ENCODE results near the gene TMEM33.
"Not testable (repeated sequence)": the region's sequence is repeated elsewhere in the genome, so short reads cannot be mapped to it uniquely, and the experiment has no call there.

TMEM33 gene, protein sequence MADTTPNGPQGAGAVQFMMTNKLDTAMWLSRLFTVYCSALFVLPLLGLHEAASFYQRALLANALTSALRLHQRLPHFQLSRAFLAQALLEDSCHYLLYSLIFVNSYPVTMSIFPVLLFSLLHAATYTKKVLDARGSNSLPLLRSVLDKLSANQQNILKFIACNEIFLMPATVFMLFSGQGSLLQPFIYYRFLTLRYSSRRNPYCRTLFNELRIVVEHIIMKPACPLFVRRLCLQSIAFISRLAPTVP

DNA sequence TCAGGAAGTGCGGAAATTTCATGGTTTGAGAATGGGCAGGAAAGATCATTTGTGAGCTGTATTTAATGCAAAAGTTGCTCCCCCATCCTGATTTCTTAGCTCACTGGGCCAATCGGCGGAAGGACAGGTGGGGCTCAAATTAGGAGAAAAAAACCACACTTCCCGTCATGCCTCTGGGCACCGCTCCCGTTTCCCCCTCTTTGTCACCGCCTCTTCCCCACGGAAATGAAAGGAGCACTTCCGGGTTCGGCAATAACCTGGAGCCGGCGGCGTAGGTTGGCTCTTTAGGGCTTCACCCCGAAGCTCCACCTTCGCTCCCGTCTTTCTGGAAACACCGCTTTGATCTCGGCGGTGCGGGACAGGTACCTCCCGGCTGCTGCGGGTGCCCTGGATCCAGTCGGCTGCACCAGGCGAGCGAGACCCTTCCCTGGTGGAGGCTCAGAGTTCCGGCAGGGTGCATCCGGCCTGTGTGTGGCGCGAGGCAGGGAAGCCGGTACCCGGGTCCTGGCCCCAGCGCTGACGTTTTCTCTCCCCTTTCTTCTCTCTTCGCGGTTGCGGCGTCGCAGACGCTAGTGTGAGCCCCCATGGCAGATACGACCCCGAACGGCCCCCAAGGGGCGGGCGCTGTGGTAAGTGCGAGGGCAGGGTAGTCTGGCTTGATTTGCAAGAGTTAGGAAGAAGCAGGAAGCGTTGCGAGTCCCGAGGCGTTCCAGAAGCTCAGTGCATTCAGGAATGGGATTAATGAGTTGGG, at the start of gene TMEM33:
TMEM33 (plus strand) TSS at position 529 of the 751 bp plus-strand sequence; CDS start at position 585, 56 bp downstream.
- peak; percentile 92 for DNase-seq (ENCODE audit: low spot score)

DNA sequence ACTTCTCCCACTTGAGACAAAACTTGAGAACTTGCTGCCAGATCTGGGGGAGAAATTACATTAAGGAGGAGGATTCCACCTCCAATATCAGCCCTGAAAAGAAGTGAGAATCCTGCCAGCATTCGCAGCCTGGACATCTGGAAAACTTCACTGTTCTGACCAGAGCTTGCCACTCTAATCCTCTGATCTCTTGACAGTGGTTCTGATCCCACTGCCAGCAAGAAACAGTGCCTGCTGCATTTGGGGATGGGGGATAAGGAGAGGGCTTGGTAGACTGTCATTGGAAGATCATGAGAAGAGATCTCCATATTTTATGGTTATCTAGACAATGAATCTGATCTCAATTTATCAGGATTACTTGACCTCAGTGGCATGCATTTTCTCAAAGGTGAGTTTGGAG, 49.8 kb upstream of the TMEM33 start:
- DNase-seq (ENCODE audit: low spot score): no peak

DNA sequence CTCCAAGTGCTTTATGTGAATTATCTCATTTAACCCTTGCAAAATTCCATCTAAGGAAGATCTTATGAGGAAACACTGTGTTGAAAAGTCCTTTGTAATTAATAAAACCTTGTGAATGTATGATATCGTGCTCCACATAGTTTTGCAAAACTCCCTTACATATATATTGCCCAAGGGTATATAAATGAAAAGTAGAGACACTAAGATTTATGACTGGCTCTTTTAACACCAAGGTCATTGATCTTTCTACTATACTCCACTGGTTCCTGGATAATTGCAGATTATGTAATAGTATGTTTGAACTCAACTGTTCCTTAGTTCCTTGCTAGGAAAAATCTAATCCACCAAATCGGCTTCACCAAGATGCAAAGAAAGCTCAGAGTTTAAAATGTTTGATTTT, 48.0 kb upstream of the TMEM33 start:
- DNase-seq (ENCODE audit: low spot score): no peak

DNA sequence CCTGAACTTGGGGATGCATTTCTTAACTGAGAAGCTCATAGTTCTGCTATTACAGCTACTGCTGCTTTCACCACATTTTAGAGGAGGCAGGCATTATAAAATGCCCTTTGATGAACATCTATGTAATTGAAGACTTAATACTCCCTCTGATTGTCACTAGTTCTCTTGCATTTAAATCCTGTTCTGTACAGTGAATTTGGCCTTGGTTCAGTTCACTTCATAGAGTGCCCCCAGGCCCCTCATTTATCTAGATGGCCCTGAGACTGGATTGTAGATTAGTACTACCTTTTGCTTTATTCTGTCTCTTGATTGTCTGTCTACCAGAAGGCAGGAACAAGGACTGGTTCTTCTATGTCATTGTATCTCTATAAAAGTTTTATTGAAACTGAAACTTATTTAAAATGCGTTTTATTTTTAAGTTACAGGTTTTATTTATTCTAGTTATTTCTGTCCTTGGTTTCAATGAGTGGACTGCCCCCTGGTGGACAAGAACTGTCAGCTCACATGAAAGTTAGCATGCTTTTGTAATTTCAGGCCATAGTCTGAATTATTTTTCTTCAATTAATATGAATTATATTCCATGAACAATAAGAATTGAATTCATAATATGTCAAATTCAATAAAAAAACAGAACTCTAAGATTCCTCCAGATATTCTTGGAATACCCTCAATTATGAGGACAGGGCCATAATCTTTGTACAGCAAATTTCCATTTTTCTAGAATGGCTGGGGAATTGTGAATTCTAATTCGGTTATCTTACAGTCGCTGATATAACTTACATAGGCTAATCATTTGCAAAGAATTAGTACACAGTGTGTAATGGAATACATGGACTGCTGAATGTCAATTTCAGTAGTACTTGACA, 47.2 kb upstream of the TMEM33 start:
- DNase-seq (ENCODE audit: low spot score): peak; percentile 55

DNA sequence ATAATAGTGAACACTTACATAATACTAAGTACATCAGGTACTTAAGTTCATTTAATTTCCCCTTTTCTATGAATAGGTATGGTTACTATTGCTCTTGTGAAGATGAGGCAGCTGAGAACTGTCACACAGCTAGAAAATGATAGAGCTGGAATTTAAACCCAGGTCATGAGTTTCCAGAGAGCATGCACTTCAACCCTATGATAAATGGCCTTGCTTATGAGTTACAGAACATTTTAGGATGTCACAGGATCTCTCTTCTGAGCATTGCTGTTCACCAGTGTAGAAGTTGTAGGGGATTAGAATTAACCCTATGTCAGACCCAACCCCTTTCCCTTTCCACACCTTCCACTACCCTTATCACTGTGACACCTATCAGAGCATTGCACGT, 46.5 kb upstream of the TMEM33 start:
- no peak for DNase-seq (ENCODE audit: low spot score)

DNA sequence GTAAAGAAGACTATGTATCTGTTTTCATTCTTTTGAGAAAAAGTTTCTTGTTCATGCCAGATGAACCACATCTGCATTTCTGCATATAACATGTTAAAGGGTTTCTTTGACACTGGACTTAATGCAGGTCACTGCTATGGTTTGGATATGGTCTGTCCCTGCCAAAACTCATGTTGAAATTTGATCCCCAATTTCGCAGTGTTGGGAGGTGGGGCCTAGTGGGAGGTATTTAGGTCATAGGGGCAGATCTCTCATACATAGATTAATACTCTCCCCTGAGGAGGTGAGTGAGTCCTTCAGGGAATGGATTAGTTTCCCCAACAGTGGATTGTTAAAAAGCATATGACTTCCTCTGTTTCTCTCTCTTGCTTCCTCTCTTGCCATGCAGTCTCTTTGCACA, 45.9 kb upstream of the TMEM33 start:
- DNase-seq (ENCODE audit: low spot score): no peak

DNA sequence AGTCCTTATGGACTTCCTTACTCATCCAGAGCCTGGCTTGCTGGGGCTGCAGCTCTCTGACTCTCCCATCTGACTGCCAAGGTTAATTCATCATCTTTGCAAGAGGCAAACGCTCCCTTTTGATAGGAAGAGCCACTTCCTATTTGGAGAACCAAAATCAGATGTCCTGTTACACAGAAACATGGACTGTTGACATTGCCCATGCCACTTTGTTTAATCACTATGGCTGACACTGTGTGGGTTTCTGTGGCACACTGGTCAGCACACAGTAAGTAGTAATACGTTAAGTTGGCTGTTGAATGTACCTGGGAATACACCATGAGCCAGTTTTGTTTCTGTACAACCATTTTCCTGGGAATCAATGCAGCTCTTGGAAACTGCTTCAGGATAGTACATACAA, 45.1 kb upstream of the TMEM33 start:
- DNase-seq (ENCODE audit: low spot score): no peak

DNA sequence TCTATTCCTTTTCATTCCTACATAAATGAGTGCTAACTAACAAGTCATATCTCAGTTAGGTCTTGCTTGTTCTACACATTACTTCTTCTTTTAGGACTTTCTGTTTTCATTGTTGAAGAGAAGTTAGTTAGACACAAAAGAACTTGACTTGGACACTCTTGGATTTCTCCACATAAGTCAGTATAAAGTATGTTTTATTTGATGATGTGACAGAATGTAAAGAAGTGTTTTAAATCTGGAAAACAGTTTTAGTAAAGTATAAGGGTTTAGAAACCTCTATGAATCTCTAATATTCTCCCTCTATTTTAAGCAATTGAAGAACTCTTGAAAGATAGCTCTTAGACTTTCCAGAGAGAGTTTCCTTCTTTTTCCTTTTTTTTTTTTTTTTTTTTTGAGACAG, 38.6 kb upstream of the TMEM33 start:
- DNase-seq (ENCODE audit: low spot score): no peak

DNA sequence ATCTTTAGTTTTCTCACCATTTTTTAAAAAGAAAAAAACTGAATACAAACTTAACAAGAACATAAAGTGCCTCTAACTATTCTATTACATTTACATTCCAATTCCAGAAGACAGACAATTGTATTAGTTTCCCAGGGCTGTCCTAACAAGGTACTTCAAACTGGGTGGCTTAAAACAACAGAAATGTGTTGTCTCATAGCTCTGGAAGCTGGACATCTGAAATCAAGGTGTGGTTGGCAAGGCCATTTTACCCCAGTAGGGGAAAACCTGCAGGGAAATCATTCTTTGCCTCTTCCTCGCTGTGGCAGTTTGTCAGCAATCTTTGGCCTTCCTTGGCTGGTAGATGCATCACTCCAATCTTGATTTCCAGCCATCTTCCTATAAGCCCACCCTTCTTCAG, 37.5 kb upstream of the TMEM33 start:
- no peak for DNase-seq (ENCODE audit: low spot score)

DNA sequence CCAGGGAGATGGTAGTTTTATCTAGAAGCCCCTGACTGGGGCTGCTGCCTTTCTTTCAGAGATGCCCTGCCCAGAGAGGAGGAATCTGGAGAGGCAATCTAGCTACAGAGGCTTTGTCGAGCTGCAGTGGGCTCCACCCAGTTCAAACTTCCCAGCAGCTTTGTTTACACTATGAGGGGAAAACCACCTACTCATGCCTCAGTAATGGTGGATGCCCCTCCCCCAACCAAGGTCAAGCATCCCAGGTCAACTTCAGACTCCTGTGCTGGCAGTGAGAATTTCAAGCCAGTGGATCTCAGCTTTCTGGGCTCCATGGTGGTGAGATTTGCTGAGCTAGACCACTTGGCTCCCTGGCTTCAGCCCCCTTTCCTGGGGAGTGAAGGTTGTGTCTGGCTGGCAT, 26.1 kb upstream of the TMEM33 start:
- DNase-seq (ENCODE audit: low spot score): peak; percentile 36

DNA sequence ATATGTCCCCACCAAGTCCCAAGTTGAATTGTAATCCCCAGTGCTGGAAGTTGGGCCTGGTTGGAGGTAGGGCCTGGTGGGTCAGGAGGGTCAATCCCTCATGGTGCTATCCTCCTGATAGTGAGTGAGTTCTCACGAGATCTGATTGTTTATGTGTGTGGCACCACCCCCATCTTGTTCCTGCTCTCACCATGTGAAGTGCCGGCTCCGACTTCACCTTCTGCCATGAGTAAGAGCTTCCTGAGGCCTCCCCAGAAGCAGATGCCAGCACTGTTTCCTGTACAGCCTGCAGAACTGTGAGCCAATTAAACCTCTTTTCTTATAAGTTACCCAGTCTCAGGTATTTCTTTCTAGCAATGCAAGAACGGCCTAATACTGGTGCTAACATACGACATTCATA, 22.7 kb upstream of the TMEM33 start:
- DNase-seq (ENCODE audit: low spot score): no peak

DNA sequence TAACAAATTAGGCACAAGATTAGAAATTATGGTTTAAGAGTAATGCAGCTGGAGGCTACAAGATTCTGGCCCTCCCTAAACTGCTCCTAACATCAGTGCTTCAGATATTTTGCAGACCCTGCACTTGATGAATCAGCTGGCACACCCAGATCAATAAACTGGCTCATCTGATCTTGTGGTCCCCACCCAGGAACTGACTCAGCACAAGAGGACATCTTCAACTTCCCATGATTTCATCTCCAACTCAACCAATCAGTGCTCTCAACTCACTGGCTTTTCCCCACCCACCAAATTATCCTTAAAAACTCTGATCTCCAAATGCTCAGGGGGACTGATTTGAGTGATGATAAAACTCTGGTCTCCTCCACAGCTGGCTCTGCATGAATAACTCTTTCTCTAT, 21.7 kb upstream of the TMEM33 start:
- DNase-seq (ENCODE audit: low spot score): peak; percentile 16

DNA sequence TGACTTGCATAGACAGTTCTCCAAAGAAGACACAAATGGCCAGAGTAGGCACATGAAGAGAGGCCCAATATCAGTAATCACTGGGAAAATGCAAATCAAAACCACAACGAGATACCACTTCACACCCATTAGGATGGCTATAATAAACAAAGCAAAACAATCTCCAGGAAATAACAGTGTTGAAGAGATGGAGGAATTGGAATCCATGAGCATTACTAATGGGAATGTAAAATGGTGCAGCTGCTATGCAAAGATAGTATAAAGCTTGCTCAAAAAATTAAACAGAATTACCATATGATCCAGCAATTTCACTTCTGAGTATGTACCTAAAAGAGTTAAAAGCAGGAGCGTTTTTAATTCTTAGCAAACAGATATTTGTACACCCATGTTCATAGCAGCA, 17.0 kb upstream of the TMEM33 start:
- no peak for DNase-seq (ENCODE audit: low spot score)

DNA sequence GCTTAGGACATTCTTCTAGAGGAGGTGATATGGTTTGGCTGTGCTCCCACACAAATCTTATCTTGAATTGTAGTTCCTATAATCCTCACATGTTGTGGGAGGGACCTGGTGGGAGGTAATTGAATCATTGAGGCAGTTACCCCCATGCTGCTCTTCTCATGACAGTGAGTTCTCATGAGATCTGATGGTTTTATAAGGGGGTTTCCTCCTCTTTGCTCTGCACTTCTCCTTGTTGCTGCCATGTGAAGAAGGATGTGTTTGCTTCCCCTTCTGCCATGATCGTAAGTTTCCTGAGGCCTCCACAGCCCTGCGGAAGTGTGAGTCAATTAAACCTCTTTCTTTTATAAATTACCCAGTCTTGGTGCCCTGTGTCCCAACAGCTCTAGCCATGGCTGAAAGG, 14.8 kb upstream of the TMEM33 start:
- not testable (repeated sequence) for DNase-seq (ENCODE audit: low spot score)

DNA sequence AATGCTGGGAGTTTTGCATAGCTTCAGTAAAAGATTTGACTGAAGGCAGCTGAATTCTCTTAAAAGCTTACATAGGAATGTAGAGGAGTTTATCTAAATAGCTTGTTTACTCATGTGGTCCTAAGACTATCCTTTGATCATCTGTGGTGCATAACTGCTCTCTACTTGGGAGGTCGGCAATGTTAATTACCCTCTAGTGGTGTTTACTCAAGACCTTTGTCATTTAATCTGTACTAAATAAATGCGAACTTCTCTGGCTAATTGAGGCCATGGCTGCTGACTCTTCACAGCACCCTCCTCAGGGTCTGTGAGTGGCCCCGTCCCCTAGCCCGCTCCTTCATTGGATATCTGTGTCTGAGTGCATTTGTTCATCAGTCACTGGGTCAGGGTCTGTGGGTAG, 13.8 kb upstream of the TMEM33 start:
- DNase-seq (ENCODE audit: low spot score): no peak

DNA sequence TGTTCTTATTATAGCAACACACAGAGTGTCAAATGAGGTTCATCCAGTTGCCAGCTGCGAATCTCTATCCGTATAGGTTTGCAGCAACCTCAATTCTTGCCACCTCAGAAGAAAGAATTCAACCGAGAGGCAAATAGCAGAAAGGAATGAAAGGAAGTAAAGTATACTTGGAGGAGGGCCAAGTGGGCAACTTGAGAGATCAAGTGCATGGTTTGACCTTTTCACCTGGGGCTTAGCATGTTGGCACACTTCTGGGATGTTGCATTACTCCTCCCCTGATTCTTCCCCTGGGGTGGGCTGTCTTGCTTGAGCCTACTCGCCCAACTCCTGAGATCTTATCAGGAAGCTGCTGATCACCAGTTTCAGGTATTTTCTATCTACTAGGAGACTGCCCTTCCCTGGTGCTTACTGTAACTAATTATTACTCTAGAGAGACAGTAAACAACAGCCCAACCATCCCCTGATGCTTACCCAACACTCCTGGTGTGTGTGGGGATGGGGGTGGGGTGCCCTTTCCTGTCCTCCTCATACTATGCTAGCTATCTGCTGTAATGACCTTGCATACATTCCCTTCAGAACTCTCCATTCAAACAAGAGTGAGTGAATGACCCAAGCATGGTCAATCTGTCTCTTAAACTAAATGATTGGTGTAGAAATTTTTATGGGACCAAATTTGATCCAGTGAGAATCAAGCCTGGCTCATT, 7.3 kb upstream of the TMEM33 start:
- no peak for DNase-seq (ENCODE audit: low spot score)

DNA sequence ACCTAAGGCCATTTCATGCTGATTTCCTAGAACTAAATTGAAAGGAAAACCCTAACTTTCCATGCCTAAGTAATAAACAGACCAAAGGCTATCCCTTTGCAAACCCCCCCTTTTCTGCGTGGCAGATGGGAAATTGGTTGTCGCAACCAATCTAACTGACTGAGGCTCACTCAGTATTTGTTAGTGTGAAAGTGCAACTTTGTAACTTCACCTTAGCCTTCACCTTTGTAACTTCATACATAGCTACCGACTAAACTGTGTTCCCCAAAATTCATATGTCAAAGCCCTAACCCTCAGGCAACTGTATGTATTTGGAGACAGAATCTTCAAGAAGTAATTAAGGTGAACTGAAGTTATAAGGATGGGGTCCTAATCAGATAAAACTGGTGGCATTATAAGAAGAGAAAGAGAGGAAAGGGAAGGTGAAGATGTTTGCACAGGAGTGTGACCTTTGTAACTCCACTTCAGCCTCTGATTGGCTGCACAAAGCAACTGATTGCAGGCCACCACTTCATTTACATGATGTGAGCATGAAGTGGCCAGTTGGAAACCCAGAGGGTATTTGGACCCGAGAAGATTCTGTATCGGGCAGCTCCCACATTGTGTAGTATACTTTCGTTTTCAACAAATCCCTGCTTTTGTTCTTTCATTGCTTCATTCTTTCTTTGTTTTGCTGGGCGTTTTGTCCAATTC, 4.9 kb upstream of the TMEM33 start:
- no peak for DNase-seq (ENCODE audit: low spot score)

DNA sequence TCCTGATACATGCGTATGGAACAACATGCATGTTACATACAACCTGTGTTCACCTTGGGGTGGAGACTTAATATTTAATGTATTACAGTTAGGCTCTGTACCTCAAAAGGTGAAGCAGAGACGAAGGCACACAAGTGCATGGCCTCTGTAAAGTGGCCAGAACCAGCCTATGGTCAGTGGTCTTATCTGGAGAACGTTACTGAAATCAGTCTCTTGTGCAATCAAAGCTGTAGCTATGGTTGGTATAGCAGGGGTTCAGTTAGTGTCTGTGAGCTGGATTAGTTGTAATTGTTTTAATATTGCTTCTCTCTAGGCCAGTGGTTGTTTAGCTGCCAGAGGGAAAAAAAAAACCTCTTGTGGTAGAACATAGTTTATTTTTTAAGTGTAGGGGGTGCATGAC, 2.2 kb upstream of the TMEM33 start:
- no peak for DNase-seq (ENCODE audit: low spot score)

DNA sequence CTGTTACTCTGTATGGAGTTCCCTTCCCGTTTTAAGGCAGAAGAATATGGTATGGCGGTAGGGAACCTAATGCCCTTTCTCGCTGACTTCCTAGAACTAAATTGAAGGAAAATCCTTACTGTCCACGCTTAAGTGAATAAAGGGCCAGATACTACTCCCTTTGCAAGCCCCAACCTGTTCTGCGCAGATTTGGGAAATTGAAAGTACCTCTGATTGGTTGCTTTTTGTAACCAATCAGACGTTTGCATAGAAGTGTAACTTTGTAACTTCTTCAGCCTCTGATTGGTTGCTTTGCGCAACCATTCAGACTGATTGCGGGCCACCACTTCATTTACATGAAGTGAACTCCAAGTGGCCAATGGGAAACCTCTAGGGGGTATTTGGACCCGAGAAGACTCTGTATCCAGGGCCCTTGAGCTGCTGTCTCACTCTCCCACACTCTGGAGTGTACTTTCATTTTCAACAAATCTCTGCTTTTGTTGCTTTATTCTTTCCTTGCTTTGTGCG, 1.2 kb upstream of the TMEM33 start:
- DNase-seq (ENCODE audit: low spot score): no peak

DNA sequence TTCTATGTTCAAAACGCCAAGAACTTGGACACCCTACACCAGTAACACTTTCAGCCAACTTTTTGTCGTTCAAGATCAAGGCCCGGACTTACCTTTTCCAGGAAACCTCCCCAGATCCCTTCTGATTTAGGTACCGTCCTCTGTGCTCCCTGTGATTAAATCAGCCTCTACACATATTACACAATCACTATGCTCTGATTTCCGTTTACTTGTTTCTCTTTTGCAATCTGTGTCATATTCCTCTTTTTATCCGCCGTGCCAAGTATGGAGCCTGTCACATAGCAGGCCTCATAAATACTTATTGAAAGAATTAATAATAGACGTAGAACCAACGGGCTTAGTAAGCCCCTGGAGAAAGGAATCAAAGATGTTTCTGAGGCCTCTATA, 722 bp upstream of the TMEM33 start:
- DNase-seq (ENCODE audit: low spot score): no peak

DNA sequence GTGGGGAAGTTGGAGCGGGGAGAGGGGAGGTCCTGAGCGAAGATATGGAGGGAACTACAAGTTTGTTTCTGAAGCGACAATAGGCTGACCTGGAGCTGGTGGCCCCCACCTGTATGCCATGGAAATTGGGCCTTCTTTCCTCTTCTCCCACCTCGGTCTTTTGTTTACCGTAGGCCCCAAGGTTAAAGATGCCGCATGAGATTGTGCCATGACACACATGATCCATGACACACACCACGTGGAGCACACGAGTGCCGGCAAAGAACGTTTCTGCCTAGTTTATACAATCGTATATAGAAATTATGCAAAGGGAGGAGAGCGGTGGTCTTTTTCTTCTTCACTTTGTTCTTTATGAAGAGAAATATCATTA, 408 bp downstream of the TMEM33 start:
- DNase-seq (ENCODE audit: low spot score): peak; percentile 39
